ENCODE measurements around the gene PPP1CA. TPM values are rescaled to one million over a fixed set of nuclear protein-coding genes. Genes with fewer than 3 reads are reported as not detected.

The PPP1CA gene
- total RNA-seq, 1 experiment from 2014 or later = 449 TPM

DNA sequence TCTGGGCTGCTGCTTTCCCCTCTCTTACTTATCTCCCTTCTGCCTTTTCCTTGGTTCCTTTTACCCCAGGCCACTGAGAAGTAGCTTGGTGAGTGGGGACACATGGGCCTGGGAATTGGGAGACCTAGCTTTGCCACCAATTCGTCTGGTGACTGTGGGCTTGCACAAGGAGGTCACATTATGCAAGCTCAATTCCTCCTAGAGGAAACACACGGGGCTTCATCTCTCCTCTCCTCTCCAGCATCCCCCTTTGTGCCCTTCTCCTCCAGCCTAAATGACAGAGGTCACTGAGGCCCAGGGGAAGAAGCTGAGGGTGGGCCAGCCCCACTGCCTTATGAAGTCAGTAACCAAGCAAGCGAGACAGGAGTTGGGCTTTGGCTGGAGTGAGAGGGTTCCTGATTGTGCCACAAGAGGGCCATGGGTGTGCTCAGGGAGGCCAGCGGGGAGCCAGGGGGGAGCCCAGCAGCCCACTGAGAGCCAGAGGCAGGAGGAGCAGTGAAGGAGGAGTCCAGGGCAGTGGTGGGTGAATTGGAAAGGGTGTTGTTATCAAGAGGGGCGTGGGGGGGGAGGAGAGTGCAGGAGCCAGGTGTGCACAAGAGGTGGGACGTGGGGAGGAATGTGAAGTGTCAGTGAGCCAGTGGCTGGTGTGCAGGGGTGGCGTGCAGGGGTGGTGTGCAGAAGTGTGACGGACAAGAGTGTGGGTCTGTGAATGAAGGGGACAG lies 30.3 kb downstream of the PPP1CA start:
- no peaks in the 10 kb centered on the region for H3K9me3 ChIP-seq (ENCODE audit: low read length)
- ChIA-PET CTCF (interaction anchor here (0.6 to 1.9 kb wide), 6 partner anchors 9 to 25 kb away, joined by 3 to 10 read pairs (median 4); partner anchors contain the start of gene POLD4), POLR2A (ENCODE audit: unreplicated experiment) (no interaction called here)
- intact Hi-C loops (cut with micrococcal nuclease) = loop anchor here (5.0 kb wide), 1 partner anchor 109 kb away; no protein-coding TSS in a partner anchor
- peak overlapping the region; percentile 51 for H3K27ac ChIP-seq (ENCODE audit: low read length)
- DNase-seq (peak; percentile 62), ATAC-seq (peak; percentile 5; the same call in 1 of the 2 replicates)
- H3K4me2 ChIP-seq (ENCODE audit: low read length) = peak overlapping the region; percentile 94
- peaks cover 23% of the 10 kb centered on the region; the same call in 1 of the 2 replicates for H3K36me3 ChIP-seq (ENCODE audit: low read depth, low read length)
- H3K9ac ChIP-seq (ENCODE audit: low read length) = peak overlapping the region; percentile 100
- H4K20me1 ChIP-seq (ENCODE audit: low read length) = peaks cover 51% of the 10 kb centered on the region
- no peak overlapping the region for H2AFZ ChIP-seq (ENCODE audit: low read length)
- H3K4me3 ChIP-seq (ENCODE audit: low read length) = peak overlapping the region; percentile 90
- H3K79me2 ChIP-seq (ENCODE audit: low read length) = peaks cover 71% of the 10 kb centered on the region
- no peaks in the 10 kb centered on the region for H3K27me3 ChIP-seq (ENCODE audit: low read length)
- peaks cover 40% of the 10 kb centered on the region for H3K4me1 ChIP-seq (ENCODE audit: insufficient read depth, low read length)
- H3F3A ChIP-seq (ENCODE audit: low read length, unreplicated experiment) = peaks cover 13% of the 10 kb centered on the region
- peak; percentile 79 for TF ChIP-seq CTCF (conservative IDR thresholded peaks at IDR 0.05; ENCODE audit: low read depth, low read length)
- no peak for TF ChIP-seq EZH2 (IDR thresholded peaks at IDR 0.05; ENCODE audit: low read length, unreplicated experiment)
- TSS peak; percentile 34 for BruUV-seq (replicated peaks)
- no peaks in the 10 kb centered on the region for H3K9me2 ChIP-seq (replicated peaks; ENCODE audit: low read length)

GRCh38 chr11:67370351-67371076 lies 31.1 kb downstream of the PPP1CA start:
- Histone ChIP-seq H3K4me2 (ENCODE audit: low read length) (peak overlapping the region; percentile 94), H3K27ac (ENCODE audit: low read length) (no peak overlapping the region), H3K9me3 (ENCODE audit: low read length) (no peaks in the 10 kb centered on the region), H3F3A (ENCODE audit: low read length, unreplicated experiment) (peaks cover 13% of the 10 kb centered on the region), H4K20me1 (ENCODE audit: low read length) (peaks cover 54% of the 10 kb centered on the region), H3K36me3 (ENCODE audit: low read depth, low read length) (peaks cover 31% of the 10 kb centered on the region; the same call in 1 of the 2 replicates), H3K9me2 (replicated peaks; ENCODE audit: low read length) (no peaks in the 10 kb centered on the region), H3K9ac (ENCODE audit: low read length) (no peak overlapping the region), H3K79me2 (ENCODE audit: low read length) (peaks cover 78% of the 10 kb centered on the region), H2AFZ (ENCODE audit: low read length) (no peak overlapping the region), H3K4me3 (ENCODE audit: low read length) (peak overlapping the region; percentile 90; the same call in 1 of the 2 replicates), H3K4me1 (ENCODE audit: insufficient read depth, low read length) (peaks cover 32% of the 10 kb centered on the region), H3K27me3 (ENCODE audit: low read length) (no peaks in the 10 kb centered on the region)
- intact Hi-C loops (cut with micrococcal nuclease) = loop anchor here (5.0 kb wide), 1 partner anchor 108 kb away; no protein-coding TSS in a partner anchor
- CTCF ChIA-PET = interaction anchor here (0.6 to 1.9 kb wide), 7 partner anchors 11 to 25 kb away, joined by 3 to 10 read pairs (median 4); no protein-coding TSS in a partner anchor
- no TSS peak for BruUV-seq (replicated peaks)
- ATAC-seq = no peak
- TF ChIP-seq EZH2 (IDR thresholded peaks at IDR 0.05; ENCODE audit: low read length, unreplicated experiment) (no peak), CTCF (conservative IDR thresholded peaks at IDR 0.05; ENCODE audit: low read depth, low read length) (no peak), EZH2phosphoT487 (IDR thresholded peaks at IDR 0.05; ENCODE audit: borderline replicate concordance, low read length) (no peak)
- no peak for DNase-seq
- POLR2A ChIA-PET (ENCODE audit: unreplicated experiment) = interaction anchor here (0.7 kb wide), 1 partner anchor 643 kb away, joined by 6 read pairs; no protein-coding TSS in a partner anchor
